GM18907 (cell line): Measurements from ENCODE around the gene SLCO1B1.

Experiments
- ATAC-seq: cut with Tn5 transposase; IDR thresholded peaks from one replicate; pipeline ENCODE4 v1.9.1; 2021; ENCODE audit warnings: mild to moderate bottlenecking, moderate library complexity; ENCODE audit not compliant: unreplicated experiment

Gene SLCO1B1

GRCh38 chr12:21219206-21219605 is 88.2 kb downstream of the SLCO1B1 start:
- ATAC-seq: no peak

GRCh38 chr12:21220266-21220665 is 89.3 kb downstream of the SLCO1B1 start:
- no peak for ATAC-seq

DNA sequence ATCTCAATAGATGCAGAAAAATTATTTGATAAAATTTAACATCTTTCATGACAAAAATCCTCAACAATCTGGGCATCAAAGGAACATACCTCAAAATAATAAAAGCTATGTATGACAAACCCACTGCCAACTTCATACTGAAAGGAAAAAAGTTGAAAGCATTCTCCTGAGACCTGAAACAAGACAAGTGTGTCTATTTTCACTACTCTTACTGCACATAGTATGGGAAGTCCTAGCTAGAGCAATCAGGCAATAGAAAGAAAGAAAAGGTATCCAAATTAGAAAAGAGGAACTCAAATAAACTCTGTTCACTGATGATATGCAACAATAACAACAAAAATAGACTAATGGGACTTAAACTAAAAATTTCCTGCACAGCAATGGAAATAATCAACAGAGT is 90.1 kb downstream of the SLCO1B1 start:
- no peak for ATAC-seq

DNA sequence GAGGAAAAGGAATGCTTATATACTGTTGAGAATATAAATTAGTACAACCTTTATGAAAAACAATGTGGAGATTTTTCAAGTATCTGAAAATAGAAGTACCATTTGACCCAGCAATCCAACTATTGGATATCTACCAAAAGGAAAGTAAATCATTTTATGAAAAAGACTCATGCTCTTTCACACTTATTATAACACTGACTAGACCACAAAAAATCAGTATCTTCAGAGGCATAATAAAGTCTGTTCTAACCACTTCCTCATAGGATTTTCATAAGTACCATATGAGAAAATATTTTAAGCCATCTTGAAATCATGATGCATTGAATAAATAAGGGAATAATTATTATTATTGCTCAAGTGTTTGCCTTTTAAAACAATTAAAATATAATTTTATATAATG is 90.8 kb downstream of the SLCO1B1 start:
- ATAC-seq: no peak

- ATAC-seq: no peak
Observed at GRCh38 chr12:21223930-21224329, 92.9 kb downstream of the SLCO1B1 start.

DNA sequence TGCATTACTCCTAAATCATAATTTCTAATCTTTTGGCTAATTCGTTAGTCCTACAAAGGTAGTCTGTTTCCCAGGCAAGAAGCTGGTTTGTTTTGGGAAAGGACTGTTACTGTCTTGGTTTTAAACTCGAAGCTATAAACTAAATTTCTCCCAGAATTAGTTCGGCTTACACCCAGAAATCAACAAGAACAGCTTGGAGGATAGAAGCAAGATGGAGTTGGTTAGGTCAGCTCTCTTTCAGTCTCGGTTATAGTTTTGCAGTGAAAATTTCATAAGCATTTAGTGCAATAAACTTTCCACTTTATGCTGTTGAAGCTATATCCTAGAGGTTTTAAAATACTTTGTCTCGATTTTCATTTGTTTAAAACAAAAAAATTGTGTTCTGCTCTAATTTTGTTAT is 103.4 kb downstream of the SLCO1B1 start:
- no peak for ATAC-seq

DNA sequence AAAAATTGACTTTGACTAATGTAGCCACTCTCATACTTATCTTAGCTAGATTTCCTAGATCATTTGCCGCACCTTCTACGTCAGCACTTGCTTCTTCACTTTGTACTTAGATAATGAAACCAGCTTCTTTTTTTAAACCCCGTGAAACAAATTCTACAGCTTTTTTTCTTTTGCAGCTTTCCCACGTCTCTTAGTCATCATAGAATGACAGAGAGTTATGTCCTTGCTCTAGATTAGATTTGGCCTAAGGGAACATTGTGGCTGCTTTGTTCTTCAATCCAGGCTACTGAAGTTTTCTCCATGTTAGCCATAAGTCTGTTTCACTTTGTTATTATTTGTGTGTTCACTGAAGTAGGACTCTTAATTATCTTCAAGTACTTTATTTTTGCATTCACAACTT is 108.9 kb downstream of the SLCO1B1 start:
- no peak for ATAC-seq

- ATAC-seq: peak; percentile 60
Observed at GRCh38 chr12:21248679-21249078, 117.7 kb downstream of the SLCO1B1 start.

GRCh38 chr12:21252070-21252469 is 121.1 kb downstream of the SLCO1B1 start:
- no peak for ATAC-seq

DNA sequence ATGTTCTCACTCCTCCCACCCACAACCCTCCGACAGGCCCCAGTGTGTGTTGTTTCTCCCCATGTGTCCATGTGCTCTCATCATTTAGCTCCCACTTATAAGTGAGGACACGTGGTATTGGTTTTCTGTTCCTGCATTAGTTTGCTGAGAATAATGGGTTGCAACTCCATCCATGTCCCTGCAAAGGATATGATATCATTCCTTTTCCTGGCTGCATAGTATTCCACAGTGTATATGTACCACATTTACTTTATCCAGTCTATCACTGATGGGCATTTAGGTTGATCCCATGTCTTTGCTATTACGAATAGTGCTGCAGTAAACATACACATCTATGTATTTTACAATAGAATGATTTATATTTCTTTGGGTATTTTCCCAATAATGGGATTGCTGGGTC is 126.2 kb downstream of the SLCO1B1 start:
- no peak for ATAC-seq

GRCh38 chr12:21264232-21264631 is 133.2 kb downstream of the SLCO1B1 start:
- ATAC-seq: no peak

DNA sequence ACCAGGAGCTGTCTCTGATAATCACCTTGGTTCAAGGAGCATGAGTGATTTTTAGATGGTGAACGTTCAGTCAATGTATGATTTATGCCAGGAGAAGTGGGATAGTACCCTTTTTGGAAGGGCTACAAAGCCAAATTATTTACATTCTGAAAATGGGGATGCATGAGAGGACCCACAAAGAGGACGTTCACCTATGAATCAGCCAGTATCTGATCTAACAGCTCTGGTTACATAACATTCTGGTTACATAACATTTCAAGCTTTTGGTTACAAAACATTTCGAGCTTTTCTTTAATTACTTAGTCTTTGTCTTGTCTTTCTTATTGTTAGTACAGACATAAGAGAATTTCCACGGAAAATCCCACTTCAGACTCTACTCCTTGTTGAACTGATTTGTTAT is 134.9 kb downstream of the SLCO1B1 start:
- ATAC-seq: no peak

DNA sequence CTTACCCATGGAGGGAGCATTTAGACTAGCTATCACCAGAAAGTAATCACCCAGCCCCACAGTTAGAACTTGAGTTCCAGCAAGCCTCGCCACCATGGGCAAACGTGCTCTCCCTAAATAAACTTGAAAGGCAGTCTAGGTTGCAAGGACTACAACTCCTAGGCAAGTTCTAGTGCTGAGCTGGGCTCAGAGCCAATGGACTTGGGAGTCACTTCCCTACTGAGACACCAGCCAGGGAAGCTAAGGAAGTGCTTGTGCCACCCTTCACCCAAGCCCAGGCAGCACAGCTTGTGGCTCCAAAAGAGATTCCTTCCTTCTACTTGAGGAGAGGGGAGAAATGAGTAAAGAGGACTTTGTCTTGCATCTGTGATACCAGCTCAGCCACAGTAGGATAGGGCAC is 145.8 kb downstream of the SLCO1B1 start:
- ATAC-seq: no peak
